Measurements from ENCODE around the gene GSTO2. TPM values are rescaled to one million over a fixed set of nuclear protein-coding genes. Genes with fewer than 3 reads are reported as not detected.

The GSTO2 gene
- total and polyA plus RNA-seq, 2 of the 13 experiments (the other 11 are each of a cell fraction or from before 2014, with no cell fraction given) = 2.1 to 7.9 TPM

DNA sequence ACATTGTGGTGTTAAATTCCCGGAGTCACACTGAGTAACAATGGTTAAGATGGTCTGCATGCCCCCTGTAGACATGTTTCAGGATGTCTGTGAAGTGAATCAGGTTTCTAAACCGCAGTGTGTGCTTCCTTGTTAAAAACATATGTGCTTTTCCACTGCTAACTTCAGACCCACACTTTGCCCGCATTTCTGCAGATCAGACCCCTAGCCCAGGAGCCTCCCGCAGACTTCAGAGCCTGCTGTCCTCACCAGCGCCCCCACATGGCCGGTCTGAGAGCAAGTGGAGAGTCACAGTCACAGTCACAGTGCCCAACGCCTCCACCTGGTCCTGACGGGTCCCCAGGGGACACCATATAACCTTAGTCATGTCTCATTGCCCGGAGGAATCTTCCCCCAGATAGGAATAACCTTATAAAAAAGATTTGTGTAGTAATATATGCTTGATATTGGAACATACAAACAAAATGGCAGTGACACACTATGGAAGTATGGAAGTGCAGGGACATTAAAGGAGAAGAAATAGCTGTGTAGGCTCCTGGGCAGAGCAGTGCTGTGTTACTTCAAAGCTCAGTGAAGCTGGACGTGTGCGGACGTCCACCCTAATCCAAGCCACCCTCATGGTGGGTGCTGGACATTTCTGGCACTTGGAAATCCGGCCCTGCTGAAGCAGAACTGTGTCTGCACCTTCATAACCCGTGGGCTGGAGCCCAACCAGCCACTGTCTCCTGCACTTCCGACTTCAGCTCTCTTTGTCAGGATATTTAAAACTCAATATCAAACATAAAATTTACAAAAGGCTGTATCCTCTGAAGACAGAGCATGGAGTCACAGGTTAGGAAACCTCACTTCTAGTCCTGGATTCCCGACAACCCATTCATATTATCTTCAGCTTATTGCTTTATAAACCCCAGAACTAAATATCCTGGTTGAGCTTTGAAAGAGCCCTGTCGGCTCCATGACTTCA is 29.0 kb downstream of the GSTO2 start:
- no peak overlapping the region for H3K4me3 ChIP-seq (replicated peaks in 1 of 3; ENCODE audit: insufficient read depth in 1 of 3, low read depth in 2 of 3, low read length in 3 of 3)
- H3K36me3 ChIP-seq (replicated peaks in 1 of 2; ENCODE audit: control insufficient read depth in 1 of 2, insufficient read depth in 2 of 2, low read length in 2 of 2) = no peaks in the 10 kb centered on the region
- POLR2A ChIA-PET = no interaction called here
- H3K9ac ChIP-seq (ENCODE audit: insufficient read depth, low read depth, low read length) = no peak overlapping the region
- ATAC-seq (peak; percentile 92), DNase-seq (ENCODE audit: low spot score) (no peak), FAIRE-seq (no peak)
- CTCF ChIA-PET (ENCODE audit: low intra/inter-chr PET ratio, low total read pairs) = interaction anchor here (1.4 kb wide), 1 partner anchor 23 kb away, joined by 8 read pairs; no protein-coding TSS in a partner anchor
- WGBS (ENCODE audit: low lambda C conversion rate) = 29% methylated on average over 13 of the region's 17 CpGs
- no TSS peak for BruUV-seq (replicated peaks)
- H4K20me1 ChIP-seq (ENCODE audit: insufficient read depth, low read length) = no peaks in the 10 kb centered on the region
- peaks cover 26% of the 10 kb centered on the region for H3K4me1 ChIP-seq (ENCODE audit: insufficient read depth, low read length)
- H3K79me2 ChIP-seq (ENCODE audit: insufficient read depth, low read length) = no peaks in the 10 kb centered on the region
- H3K9me3 ChIP-seq (ENCODE audit: low read length) = no peaks in the 10 kb centered on the region
- in situ Hi-C loops (cut with HindIII; ENCODE audit: extremely low pct_ligation_motif_present, low pct_unique_long_range_greater_than_20kb) (no loop called here), intact Hi-C loops (cut with micrococcal nuclease; ENCODE audit: unreplicated experiment) (no loop called here)
- H3K4me2 ChIP-seq (ENCODE audit: low read depth, low read length) = no peak overlapping the region
- TF ChIP-seq KDM2A (CRISPR knock-in tag; IDR thresholded peaks at IDR 0.05; ENCODE audit: borderline replicate concordance, low read depth) = peak; percentile 36; the same call in 1 of the 2 replicates
- TF ChIP-seq, protein P1, sequence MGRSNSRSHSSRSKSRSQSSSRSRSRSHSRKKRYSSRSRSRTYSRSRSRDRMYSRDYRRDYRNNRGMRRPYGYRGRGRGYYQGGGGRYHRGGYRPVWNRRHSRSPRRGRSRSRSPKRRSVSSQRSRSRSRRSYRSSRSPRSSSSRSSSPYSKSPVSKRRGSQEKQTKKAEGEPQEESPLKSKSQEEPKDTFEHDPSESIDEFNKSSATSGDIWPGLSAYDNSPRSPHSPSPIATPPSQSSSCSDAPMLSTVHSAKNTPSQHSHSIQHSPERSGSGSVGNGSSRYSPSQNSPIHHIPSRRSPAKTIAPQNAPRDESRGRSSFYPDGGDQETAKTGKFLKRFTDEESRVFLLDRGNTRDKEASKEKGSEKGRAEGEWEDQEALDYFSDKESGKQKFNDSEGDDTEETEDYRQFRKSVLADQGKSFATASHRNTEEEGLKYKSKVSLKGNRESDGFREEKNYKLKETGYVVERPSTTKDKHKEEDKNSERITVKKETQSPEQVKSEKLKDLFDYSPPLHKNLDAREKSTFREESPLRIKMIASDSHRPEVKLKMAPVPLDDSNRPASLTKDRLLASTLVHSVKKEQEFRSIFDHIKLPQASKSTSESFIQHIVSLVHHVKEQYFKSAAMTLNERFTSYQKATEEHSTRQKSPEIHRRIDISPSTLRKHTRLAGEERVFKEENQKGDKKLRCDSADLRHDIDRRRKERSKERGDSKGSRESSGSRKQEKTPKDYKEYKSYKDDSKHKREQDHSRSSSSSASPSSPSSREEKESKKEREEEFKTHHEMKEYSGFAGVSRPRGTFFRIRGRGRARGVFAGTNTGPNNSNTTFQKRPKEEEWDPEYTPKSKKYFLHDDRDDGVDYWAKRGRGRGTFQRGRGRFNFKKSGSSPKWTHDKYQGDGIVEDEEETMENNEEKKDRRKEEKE (IDR thresholded peaks at IDR 0.05) = no peak
- TF ChIP-seq STAG1 (CRISPR knock-in tag; IDR thresholded peaks at IDR 0.05) = peak; percentile 53
- 0 out of 2 replicates have a peak, but pooled peaks have one; percentile 38 for TF ChIP-seq ZBTB7B (CRISPR knock-in tag; IDR thresholded peaks at IDR 0.05)
- TF ChIP-seq, protein P2, sequence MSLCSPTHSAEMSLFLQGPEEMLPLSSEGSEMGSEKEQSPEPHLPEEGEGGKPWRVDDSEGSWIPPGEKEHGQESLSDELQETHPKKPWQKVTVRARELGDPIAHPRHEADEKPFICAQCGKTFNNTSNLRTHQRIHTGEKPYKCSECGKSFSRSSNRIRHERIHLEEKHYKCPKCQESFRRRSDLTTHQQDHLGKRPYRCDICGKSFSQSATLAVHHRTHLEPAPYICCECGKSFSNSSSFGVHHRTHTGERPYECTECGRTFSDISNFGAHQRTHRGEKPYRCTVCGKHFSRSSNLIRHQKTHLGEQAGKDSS (CRISPR knock-in tag; IDR thresholded peaks at IDR 0.05; ENCODE audit: borderline replicate concordance, low read depth) = peak; percentile 54; the same call in 1 of the 2 replicates
- no peak for TF ChIP-seq SOX13 (IDR thresholded peaks at IDR 0.05)
- TF ChIP-seq SOX13 (CRISPR knock-in tag; conservative IDR thresholded peaks at IDR 0.05 in 1 of 2, IDR thresholded peaks at IDR 0.05 in 1 of 2) = no peak
- no peak for TF ChIP-seq MLLT10 (CRISPR knock-in tag; IDR thresholded peaks at IDR 0.05)
- TF ChIP-seq ZNF747 (CRISPR knock-in tag; IDR thresholded peaks at IDR 0.05; ENCODE audit: borderline replicate concordance) = no peak
- TF ChIP-seq, protein P3, sequence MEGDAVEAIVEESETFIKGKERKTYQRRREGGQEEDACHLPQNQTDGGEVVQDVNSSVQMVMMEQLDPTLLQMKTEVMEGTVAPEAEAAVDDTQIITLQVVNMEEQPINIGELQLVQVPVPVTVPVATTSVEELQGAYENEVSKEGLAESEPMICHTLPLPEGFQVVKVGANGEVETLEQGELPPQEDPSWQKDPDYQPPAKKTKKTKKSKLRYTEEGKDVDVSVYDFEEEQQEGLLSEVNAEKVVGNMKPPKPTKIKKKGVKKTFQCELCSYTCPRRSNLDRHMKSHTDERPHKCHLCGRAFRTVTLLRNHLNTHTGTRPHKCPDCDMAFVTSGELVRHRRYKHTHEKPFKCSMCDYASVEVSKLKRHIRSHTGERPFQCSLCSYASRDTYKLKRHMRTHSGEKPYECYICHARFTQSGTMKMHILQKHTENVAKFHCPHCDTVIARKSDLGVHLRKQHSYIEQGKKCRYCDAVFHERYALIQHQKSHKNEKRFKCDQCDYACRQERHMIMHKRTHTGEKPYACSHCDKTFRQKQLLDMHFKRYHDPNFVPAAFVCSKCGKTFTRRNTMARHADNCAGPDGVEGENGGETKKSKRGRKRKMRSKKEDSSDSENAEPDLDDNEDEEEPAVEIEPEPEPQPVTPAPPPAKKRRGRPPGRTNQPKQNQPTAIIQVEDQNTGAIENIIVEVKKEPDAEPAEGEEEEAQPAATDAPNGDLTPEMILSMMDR (CRISPR knock-in tag; IDR thresholded peaks at IDR 0.05) = peak; percentile 64
- no peak for TF ChIP-seq FOXJ3 (CRISPR knock-in tag; IDR thresholded peaks at IDR 0.05; ENCODE audit: borderline replicate concordance)
- no peak for TF ChIP-seq SPEN (CRISPR knock-in tag; IDR thresholded peaks at IDR 0.05; ENCODE audit: low read depth)
- no peak for TF ChIP-seq MAF1 (CRISPR knock-in tag; IDR thresholded peaks at IDR 0.05; ENCODE audit: borderline replicate concordance)
- H3K27me3 ChIP-seq (ENCODE audit: control insufficient read depth in 1 of 2, insufficient read depth in 2 of 2, low read length in 2 of 2) = peaks cover 5 to 39% of the 10 kb centered on the region in 2 experiments
- no peak overlapping the region for H2AFZ ChIP-seq (ENCODE audit: low read length)
- H3K27ac ChIP-seq (ENCODE audit: extremely low read length, insufficient read depth, low read length) = no peak overlapping the region

All from HepG2 (cell line).